IPS-NIHi7 (cell line): ENCODE data around the gene CRADD.
"Not testable (repeated sequence)": the region's sequence is repeated elsewhere in the genome, so short reads cannot be mapped to it uniquely, and the experiment has no call there.

Experiments used
- DNase-seq: peaks from one replicate; pipeline ENCODE4 v3.0.0; 2012; ENCODE audit warnings: mixed read lengths; ENCODE audit errors: extremely low spot score

The CRADD gene

GRCh38 chr12:93677195-93678064 lies at the start of gene CRADD:
Gene CRADD (plus strand): TSS chr12:93677375.
- DNase-seq, result peak; percentile 84

DNA sequence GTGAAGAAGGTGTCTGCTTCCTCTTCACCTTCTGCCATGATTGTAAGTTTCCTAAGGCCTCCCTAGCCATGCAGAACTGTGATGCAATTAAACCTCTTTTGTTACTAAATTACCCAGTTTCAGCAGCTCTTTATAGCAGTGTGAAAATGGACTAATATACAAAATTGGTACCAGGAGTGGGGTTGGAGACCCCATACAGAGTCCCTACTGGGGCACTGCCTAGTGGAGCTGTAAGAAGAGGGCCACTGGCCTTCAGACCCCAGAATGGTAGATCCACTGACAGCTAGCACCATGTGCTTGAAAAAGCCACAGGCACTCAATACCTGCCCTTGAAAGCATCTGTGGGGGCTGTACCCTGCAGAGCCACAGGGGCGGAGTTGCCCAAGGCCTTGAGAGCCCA lies 44.8 kb upstream of the CRADD start:
- no peak for DNase-seq

- DNase-seq, result no peak
Observed at GRCh38 chr12:93634416-93634815, 42.8 kb upstream of the CRADD start.

DNA sequence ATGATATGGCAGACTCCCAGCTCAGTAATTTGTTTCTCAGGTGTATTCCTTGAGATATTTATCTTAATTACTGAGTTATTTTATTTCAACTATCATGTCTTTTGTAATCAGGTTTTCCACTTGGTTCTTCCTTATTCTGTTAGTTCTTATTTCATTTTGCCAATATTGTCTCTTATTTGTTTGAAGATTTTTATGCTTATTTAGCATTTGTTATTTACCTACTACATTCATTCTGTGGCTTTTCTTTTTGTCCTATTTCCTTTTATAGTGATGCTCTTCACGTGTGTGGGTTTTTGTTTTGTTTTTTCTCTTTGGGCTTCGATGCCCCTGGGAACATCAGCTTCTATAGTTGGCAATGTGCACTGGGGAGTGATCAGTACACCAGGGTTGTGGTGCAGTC lies 40.5 kb upstream of the CRADD start:
- DNase-seq, result no peak

- DNase-seq, result no peak
Observed at GRCh38 chr12:93638095-93638494, 39.1 kb upstream of the CRADD start.

DNA sequence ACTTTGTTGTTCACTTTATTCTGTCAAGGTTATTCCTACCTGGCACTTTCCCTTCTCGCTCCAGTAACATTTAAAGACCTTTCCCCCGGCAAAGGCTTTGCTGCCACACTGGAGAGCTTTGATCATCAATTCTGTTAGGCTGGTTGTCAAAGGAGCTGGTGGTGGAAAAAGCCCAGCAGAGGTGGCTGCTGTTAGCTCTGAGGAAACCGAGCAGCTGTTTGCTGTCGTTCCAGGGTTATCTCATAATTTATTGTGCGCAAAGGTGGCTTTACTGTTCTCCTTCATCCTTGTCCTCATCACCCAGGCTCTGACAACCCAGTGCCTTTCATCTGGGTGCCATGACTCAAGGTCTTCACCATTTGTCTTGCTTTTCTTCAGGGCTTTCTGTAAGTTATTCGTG lies 38.2 kb upstream of the CRADD start:
- no peak for DNase-seq

DNA sequence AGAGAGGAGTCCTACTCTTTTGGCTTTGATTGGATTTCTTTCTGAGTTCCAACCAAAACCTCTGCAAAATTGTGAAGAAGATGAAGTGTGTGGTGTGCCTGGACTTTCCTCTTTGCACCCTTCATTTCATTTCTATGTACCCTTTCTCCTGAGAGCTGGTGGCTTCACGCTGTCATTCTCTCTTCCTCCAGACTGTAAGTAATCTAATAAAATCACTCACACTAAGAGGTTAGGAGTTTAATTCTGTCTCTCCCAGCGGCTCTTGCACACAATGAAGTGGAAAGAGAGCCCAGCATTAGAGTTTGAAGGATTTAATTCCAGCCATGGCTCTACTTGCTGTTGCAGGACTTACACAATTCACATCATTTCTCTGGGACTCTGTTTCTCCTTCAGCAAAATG lies 37.8 kb upstream of the CRADD start:
- no peak for DNase-seq

DNA sequence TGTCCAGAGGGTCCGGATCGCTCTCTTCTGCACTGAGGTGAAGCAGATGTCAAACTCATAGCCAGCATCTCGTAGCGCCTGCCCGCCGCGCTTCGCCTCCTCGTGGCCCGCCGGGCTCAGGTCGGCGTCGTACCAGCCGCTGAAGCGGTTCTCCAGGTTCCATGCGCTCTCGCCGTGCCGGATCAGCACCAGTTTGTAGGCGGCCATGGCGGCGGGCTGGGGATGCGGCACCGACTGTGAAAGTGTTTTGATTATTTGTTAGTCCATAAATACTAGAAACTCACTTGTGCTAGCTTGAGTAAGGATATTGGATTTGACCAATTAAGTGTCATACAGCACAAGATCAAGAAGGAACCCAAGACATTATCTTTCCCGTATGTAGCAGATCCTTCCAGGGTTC lies 35.8 kb upstream of the CRADD start:
- DNase-seq, result not testable (repeated sequence)

DNA sequence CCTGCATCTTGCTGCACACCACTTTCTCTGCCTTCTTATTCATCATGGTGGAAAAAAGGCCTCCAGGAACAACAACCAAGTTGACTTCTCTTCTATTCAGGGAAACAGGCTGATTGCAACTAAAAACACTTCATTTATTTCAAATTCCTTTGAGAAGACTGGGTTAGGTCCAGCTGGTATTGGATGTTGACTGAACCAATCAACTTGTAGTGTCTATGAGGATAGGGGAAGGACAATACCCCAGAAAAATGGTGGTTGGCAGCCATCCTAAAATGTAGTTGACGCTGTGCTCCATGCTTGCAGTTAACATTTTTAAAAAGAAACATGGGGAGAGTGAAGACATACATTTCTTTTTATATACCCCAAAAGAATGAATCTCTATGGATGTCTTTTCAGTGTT lies 34.4 kb upstream of the CRADD start:
- DNase-seq, result no peak

- DNase-seq, result no peak
Observed at GRCh38 chr12:93645702-93646101, 31.5 kb upstream of the CRADD start.

GRCh38 chr12:93650626-93651025 lies 26.5 kb upstream of the CRADD start:
- no peak for DNase-seq

- no peak for DNase-seq
Observed at GRCh38 chr12:93653079-93653478, 24.1 kb upstream of the CRADD start.

GRCh38 chr12:93653712-93654111 lies 23.5 kb upstream of the CRADD start:
- DNase-seq, result no peak

GRCh38 chr12:93654421-93654820 lies 22.8 kb upstream of the CRADD start:
- no peak for DNase-seq

GRCh38 chr12:93657071-93657470 lies 20.1 kb upstream of the CRADD start:
- DNase-seq, result no peak

GRCh38 chr12:93661021-93661420 lies 16.2 kb upstream of the CRADD start:
- DNase-seq, result no peak

- DNase-seq, result no peak
Observed at GRCh38 chr12:93663006-93663728, 14.0 kb upstream of the CRADD start.

DNA sequence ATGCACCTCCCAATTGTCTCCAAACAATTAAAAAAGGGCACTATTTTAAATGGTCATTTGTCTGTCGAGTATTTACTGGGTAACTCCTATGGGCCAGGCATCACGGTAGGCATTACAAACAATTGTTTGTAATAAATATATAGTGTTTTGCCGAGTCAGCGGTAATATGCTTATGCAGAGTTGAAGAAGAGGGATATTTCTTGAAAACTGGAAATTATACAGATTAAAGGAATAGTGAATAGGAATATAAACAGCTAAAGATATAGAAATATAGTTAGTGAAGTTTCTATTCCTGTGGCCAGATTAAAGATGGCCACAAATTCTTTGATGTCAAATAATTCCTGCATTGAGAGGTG lies 13.5 kb upstream of the CRADD start:
- no peak for DNase-seq

GRCh38 chr12:93664573-93665138 lies 12.5 kb upstream of the CRADD start:
- no peak for DNase-seq

GRCh38 chr12:93667672-93668071 lies 9.5 kb upstream of the CRADD start:
- no peak for DNase-seq

DNA sequence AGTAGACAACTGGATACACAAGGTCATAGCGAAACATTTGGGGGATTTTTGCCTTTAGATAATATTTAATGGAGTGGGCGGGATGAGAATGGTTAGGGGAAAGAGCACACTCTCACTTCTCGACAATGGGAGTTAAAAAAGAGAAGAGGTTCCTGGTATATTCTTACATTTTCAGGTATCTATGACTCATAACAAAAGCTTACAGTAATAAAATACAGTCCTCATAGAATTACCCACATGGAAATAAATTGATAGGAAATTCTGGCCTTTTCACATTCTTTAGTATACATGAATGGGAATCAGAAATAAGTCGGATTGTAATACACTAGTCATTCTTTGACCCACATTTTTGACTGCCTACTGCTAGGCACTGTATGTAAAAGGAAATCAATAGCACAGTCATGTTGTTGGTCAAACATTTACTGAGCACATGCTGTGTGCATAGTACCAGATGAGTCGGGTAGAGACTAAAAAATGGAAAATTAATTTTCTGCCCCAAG lies 8.2 kb upstream of the CRADD start:
- no peak for DNase-seq

DNA sequence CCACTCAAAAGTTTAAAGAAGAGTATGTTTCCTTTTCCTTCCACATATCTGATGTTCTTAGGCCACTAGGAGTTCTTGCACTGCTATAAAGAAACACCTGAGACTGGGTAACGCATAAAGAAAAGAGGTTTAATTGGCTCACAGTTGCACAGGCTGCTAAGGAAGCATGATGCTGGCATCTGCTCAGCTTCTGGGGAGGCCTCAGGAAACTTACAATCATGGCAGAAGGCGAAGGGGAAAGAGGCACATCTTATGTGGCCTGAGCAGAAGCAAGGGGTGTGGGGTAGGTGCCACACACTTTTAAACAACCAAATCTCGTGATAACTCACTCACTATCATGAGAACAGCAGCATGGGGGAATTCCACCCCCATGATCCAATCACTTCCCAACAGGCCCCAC lies 7.7 kb upstream of the CRADD start:
- no peak for DNase-seq

GRCh38 chr12:93670104-93670503 lies 7.1 kb upstream of the CRADD start:
- no peak for DNase-seq
